SIG-M5 treated with dmso at 0.1 percent for 504 hours (cell line): ENCODE data around the gene DNAJB4.
A peak's percentile ranks its signal among the peaks of the same experiment; 100 is the strongest.
"Not testable (repeated sequence)": the region's sequence is repeated elsewhere in the genome, so short reads cannot be mapped to it uniquely, and the experiment has no call there.

Source experiments
- DNase-seq: peaks from one replicate; lab custom pipeline; 2025; ENCODE audit not compliant: unreplicated experiment; lab: John Stamatoyannopoulos, UW

Gene DNAJB4

GRCh38 chr1:77990629-77991204, 14.0 kb upstream of the DNAJB4 start:
- no peak for DNase-seq

GRCh38 chr1:77991638-77992037, 13.1 kb upstream of the DNAJB4 start:
- no peak for DNase-seq

- no peak for DNase-seq
These were observed 10.5 kb upstream of the DNAJB4 start for GRCh38 chr1:77994117-77994705.

GRCh38 chr1:77996734-77997133, 8.0 kb upstream of the DNAJB4 start:
- no peak for DNase-seq

DNA sequence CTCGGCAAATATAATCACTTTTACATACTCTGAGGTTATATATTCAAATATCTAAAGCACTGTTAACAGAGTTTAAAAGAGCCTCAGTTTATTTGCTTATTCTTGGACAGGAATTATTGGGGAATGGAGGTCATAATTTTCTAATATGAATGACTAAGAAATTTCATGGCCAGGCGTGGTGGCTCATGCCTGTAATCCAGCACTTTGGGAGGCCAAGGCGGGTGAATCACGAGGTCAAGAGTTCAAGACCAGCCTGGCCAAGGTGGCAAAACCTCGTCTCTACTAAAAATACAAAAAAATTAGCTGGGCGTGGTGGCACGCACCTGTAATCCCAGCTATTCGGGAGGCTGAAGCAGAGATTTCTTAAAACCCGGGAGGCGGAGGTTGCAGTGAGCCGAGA, 4.2 kb upstream of the DNAJB4 start:
- not testable (repeated sequence) for DNase-seq

- no peak for DNase-seq
These were observed 1.5 kb upstream of the DNAJB4 start for GRCh38 chr1:78003070-78003746.

GRCh38 chr1:78003882-78004718, 639 bp upstream of the DNAJB4 start:
- peak; percentile 81 for DNase-seq

GRCh38 chr1:78005448-78005722, 646 bp downstream of the DNAJB4 start:
- DNase-seq, result no peak

DNA sequence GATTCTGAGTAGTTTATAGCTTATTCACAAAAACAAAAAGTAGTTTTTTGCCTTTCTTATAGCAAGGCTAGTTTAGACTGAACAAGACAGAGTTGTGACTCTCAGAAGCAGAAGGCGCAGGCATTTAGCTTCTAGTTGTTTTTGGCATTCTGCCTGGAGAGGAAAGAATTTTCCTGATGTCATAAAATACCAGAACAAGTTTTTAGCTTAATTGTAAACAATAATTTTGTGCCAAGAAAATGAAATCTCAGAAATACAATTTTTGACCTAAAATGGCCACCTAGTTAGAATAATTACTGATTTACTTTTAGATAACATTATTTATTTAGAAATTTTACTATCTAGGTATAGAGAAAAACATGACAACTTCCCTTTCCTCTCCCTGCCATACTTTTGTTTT, 1.0 kb downstream of the DNAJB4 start:
- peak; percentile 17 for DNase-seq

DNA sequence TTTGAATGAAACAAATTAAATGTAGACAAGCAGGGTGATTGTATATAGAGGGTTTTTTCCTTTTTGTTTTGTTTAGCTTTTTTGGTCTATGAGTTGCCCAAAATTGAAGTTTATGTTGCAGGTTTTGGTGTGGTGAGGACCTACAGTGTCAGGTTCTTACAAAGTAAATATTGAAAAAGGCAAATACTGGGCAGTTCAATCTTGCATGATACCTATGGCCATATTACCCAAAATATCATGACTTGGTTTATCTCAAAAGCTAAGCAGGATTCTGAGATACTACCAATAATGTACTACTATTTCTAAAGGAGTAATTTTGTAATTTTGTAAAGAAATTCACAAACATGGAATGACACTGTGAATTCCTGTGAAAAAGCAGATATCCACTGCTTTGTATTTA, 1.8 kb downstream of the DNAJB4 start:
- no peak for DNase-seq

DNA sequence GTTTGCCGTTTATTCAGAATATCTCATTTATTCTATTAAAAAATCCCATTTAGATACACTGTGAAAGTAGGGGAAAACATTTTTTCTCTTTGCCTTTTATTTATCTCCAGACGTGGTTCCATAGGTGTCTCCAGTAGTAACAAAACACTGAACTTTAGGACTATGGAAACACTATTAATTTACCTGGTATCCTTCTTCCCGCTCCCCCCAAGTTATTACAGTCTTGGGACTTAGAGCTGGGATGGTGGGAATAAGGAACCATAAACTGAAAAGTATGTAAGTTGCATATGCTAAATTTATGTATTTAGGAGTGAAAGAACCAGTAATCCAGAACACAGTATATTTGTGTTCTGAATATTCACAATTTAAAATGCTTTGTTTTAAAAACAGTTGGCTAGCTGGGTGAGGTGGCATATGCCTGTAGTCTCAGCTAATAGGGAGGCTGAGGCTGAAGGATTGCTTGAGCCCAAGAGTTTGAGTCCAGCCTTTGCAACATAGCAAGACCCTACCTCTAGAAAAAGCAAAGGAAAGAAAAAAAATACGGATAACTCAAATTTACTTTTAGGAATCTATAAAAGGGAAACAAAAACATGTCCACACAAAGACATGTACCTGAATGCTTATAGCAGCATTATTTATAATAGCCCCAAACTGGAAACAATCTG, 3.1 kb downstream of the DNAJB4 start:
- no peak for DNase-seq

DNA sequence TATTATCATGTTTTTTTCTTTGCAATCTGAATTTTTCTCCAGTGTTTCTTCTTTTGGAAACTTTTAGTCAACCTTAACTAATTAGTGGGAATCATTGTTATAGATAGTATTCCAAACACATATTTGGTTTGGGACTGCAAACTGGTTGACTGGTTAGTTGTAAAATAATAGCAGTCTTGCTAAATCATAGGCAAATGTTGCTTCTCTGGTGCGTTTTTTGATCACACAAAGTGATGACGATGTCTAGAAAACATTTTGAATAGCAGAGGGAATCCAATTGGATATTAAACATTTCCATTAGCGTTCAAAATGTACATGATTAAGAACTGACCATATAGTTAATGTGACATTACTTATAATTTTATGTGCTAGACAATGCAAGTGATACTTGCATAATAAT, 4.5 kb downstream of the DNAJB4 start:
- DNase-seq, result no peak

- no peak for DNase-seq
These were observed 5.1 kb downstream of the DNAJB4 start for GRCh38 chr1:78009836-78010235.

GRCh38 chr1:78011050-78011449, 6.3 kb downstream of the DNAJB4 start:
- no peak for DNase-seq

- no peak for DNase-seq
These were observed 10.4 kb downstream of the DNAJB4 start for GRCh38 chr1:78015148-78015547.

GRCh38 chr1:78019024-78019423, 14.3 kb downstream of the DNAJB4 start:
- no peak for DNase-seq

DNA sequence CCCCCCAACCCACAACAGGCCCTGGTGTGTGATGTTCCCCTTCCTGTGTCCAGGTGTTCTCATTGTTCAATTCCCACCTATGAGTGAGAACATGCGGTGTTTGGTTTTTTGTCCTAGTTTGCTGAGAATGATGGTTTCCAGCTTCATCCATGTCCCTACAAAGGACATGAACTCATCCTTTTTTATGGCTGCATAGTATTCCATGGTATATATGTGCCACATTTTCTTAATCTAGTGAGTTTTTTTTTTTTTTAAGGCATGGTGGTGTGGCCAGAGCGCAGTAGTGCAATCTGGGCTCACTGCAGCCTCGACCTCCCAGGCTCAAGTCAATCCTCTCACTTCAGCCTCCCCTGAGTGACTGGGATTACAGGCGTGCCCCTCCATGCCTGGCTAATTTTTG, 16.4 kb downstream of the DNAJB4 start:
- DNase-seq, result not testable (repeated sequence)

DNA sequence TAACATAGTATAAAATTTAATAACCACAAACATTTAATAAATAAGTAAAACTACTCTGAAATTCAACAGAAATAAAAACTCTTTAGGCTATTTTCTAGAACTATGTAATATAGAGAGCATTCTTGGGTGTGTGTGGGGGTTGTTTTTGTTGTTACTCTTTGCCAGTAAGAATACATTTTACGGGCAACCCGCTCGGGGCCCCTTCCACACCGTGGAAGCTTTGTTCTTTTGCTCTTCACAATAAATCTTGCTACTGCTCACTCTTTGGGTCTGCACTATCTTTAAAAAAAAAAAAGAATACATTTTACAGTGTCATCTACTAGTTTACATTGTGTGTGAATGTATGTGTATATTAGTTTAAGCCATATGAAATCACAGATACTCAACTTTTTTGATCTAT, 25.1 kb downstream of the DNAJB4 start:
- DNase-seq, result no peak

GRCh38 chr1:78032996-78033796, 28.5 kb downstream of the DNAJB4 start:
- no peak for DNase-seq

DNA sequence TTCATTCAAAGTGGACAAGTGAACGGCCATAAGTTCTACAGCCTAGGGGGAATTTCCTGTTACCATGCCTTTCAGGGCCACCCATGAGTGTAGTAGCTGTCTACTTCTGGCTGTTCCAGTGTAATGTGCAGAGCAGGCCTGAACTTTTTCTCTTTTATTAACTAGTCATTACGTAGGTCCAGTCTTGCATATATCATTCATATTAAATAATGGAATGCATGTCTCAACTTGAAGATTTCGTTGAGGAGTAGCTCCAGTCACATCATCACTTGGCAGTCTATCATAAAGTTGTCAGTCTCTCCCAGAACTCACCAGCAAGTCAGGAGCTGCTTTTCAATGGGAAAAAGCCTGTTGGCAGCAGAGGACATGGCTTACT, 29.0 kb downstream of the DNAJB4 start:
- DNase-seq, result no peak

- no peak for DNase-seq
These were observed 30.4 kb downstream of the DNAJB4 start for GRCh38 chr1:78035121-78035520.
